HG02623 (cell line): ENCODE measurements around the gene CACNA2D3.

ENCODE experiments used
- ATAC-seq: cut with Tn5 transposase; IDR thresholded peaks from one replicate; pipeline ENCODE4 v1.9.1; 2021; ENCODE audit warnings: moderate library complexity; ENCODE audit not compliant: unreplicated experiment

The CACNA2D3 gene

DNA sequence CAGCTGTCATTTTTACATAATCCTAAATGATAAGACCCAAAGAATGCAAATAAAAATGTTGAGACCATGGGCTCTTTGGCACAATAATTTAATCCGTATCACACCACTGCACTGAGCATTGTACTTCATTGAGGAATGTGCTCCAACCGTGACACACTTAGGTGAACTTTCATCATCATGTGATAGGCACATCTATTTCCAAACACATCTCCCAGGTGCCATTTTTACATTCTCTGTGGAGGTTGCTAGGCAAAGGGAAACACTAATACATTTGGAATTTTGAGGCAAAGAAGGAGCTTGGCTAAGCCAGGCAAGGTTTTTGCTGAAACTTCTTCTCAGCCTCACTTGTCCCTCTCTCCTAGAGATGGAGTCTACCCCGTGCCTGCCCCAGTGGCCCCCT is 736.8 kb downstream of the CACNA2D3 start:
- ATAC-seq = no peak

DNA sequence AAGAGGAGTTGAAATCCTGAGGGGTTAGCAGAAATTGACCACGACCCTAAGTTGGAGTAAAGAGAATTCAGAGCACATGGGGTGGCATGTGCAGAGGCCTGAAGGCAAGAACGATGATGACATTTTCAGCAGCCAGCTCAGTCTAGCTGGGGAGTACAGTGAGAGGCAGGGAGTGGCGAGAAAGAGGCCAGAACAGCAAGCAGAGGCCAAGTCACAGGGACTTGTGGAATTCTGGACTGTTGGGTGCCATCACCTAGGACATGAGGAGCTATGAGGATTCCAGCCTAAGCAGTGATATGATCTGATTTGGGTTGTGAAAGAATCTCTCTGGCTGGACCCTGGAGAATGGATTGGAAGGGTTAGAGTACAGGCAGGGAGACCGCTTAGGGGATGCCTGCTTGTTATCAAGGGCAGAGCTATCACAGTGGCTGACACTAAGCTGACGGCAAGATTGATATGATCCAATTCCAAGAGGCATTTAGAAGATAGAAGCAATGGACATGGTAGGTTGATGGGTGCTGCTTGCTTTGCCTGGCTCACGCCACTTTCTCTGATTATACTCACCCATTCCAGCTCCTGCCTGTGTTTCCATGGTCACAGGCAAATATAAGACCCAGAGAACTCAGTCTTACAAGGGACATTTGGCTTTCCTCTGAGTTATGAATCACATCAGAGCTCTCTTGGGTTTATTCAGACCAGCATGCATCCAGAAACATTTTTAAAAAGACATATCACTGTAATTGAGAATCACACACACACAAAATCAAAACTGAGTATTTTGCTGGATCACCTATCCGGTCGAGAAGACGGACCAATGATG is 739.1 kb downstream of the CACNA2D3 start:
- no peak for ATAC-seq

DNA sequence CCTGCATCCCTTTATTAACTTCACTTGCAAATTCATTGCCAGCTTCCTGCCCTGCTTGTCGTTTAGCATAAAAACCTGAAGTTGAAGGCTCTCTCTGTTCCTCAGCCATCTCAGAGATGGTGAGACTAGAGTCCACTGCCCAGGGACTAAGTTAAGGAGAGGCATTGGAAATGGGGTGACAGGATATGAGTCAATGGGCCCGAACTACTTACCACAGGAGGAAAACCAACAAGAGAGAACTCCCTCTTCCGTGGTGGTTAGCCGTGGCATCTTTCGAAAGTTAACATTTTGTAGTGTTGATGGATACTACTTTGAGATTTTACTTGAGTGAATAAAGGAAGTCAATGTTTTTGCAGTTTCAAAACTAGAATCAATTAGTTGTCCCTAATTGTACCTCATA is 740.2 kb downstream of the CACNA2D3 start:
- no peak for ATAC-seq

DNA sequence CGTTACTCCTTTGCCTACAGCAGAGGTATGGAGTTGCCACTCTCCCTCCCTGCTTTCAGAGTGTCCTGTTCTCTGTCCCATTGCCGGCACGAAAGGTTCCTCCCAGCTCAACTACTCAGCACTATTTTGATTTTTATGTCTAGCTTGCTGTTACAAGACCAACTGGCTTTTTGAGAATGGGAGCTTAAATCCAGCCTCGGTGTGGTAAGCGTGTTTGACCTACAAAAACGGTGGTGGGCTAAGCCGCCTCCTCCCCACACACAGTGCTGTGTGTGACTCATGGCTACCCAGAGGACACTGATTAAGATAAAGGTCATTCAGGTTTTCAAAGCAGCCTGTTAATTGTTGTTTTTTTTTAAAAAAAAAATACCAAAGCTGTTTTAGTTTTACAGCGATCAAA is 741.0 kb downstream of the CACNA2D3 start:
- no peak for ATAC-seq

DNA sequence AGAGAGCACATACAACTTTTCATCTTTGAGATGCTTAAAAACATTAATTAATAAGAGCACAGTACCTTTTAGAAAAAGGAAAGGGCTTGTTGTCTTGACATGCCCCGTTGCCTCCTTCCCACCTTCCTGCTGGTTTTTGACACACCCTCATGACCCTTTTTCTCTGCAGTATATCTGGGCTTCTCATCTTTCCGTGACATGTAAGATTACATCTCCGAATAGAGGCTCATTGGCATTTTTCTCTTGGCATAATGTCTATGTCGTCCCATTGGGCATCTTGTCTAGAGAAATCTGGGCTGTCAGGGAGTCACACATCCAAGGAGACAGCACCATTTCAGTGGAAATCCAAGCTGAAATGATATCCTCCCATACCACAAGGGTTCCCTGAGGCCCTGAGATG is 741.4 kb downstream of the CACNA2D3 start:
- no peak for ATAC-seq

DNA sequence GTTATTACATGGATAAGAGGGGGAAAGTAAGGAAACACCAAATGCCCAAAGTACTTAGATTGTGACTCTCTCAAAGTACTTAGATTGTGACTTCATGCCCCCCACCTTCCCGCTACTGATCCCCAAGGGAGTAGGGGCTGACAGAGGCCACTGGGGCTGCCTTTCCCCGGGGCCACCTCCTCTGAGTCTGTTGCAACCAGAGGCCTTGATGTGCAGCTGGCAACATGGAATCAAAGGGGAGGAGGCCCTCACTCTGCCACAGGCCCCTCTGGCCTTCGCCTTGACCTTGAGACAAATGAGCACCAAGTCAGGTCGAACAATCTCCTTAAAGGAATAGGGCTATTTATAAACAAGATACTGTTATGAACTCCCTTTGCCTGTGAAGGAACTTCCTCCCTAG is 743.0 kb downstream of the CACNA2D3 start:
- ATAC-seq = no peak

DNA sequence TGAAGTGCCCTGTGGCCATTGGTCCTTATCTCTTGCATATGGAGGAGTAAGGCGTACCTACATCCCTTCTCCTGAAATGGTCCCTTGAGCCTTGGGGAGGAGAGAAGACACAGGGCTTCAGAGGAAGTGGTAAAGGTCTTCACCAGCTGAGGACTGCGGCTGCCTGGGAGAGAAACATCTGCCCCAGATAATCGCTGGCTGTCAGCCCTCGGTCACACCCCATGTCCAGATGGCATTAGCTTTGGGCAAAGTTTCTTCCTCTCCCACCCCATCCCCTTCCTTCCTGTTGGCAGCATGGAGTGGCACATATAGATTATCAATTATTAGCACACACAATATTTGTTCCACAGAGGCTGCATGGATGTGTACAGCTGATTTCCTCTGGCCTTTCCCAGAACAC is 743.9 kb downstream of the CACNA2D3 start:
- no peak for ATAC-seq

DNA sequence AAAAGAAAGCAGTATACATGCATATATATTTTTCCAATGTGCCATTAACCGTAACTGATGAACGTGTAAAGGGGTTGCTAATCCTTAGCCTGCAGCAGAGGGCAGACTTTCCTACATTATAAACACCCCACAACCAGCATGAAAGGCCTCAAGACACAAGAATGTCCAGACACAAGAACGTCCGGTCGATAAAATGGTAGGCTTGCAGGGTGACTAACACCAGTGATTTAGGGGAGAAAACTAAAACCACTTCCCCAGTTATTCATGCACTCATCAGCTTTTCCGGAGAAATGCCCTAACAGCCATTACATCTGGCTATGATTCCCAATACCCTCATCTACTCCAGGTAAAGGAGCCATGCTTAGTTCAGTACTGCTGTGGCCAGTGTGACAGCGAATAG is 748.1 kb downstream of the CACNA2D3 start:
- no peak for ATAC-seq

DNA sequence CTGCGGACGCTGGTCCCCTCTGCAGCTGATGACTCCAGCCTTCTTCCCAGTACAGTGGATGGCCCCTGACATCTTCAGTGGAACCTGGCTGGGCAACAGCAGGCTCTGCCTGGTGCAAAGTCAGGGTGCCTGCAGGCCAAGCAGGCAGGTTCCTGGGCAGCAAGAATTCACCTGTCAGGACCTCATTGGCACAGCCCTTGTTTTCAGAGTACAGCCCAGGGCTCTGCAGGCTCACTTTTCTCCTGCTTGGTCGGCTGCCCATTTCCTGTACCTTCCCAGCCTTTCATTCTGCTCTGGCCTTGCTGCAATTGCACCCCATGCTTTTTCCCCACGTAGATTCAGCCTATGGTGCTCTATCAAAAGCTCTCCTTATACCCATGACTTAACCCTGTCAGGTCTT is 749.5 kb downstream of the CACNA2D3 start:
- ATAC-seq = no peak

DNA sequence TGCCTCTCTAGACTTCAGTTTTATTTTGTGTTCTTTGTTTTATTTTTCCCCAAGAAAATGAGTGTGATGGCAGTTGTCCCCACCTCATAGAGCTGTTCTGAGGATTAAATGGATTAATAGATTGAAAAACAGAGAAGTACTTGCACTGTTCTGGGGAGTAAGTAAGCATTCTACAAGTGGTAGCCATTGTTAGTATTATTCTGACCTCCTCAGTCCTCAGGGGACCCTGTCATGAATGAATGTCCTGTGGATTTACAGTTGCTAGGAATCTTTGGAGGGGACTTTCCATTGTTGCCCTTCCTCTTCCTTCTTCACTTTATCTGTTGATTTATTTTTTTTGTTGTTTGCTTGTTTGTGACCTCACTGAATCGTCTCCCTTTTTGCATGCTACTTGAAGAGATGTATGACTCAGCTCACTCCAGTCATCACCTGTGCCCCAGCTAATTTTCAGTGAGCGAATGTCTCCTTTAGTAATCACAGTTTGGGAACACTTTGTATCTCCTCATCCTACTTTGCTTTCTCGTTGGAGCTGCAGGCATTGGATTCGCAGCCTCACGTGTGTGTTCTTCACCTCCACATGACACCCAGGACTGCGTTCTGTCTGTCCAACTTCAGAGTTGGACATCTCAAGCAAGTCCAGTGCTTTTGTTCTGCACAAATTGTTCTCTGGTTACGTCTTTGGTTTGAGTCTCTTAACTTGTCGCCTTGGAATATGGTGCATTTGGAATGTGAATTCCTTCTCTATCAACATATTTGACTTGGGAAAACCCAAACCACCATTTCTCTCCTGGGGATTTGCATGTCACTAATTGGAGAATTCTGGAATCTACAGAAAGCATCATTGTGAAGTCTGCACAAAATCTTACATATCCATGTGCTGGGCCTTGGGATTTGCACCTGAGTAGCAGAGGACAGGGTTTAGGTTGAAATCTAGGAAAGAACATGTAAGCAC is 751.0 kb downstream of the CACNA2D3 start:
- no peak for ATAC-seq

DNA sequence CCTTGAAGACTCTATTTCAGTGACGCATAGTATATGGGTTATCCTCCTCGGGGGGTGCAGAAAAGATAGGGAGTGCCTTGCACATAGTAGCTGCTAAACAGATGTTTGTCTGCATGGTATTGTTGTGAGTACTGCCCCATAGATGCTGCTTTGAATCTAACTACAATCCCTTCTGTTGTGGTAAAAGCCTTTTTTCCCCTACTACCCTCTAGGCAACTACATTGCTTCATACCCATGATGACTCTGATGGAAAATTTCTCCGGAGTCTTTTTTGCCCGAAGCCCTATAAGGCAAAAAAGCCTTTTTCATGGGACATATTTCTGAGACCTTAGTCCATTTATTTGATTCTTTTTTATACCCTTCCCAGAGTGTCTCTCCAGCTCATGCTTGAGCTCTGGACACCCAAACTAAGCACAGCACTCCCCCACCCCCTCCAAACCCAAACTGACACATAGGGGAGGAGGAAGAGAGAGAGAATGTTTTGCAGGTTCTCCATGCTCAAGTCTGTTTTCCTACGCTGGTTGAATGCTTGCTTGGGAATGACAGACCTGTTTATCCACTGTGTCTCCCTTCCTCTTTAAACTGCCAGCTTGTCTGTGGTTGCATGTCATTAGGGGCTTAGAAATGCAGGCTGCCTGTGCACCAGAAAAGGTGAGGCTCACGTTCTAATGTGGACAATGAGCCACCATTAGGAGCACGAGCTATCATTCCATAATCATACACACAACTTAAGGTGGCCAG is 752.6 kb downstream of the CACNA2D3 start:
- no peak for ATAC-seq

DNA sequence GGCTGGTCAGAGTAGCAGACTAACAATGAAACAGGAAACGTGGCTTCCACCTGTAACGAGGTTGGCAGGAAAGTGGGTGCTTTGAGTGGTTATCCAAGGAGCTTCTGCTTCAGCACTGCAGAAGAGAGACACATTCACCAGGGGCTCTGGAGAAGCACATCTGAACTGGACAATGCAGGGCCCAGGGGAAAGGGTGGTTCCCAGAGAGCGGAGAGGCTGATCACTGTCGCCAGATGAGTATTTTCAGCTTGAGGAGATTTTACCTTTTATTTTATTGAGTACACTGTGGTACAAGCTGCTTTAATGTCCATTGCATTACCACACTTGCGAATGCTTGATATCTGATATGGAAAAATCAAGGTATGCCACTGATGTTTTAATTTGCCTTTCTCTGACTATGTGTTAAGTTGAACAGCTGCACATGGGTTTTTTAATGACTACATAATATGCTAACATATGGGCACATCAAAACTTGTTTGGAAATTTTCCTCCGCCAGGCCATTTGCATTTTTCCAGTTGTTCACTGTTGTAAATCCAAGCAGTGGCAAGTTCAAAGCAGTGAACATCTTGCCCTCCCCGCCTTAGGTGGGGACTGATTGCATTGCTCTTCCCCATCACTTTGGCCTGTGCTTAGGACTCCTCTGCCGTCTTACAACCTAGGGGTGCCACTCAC is 753.4 kb downstream of the CACNA2D3 start:
- no peak for ATAC-seq

DNA sequence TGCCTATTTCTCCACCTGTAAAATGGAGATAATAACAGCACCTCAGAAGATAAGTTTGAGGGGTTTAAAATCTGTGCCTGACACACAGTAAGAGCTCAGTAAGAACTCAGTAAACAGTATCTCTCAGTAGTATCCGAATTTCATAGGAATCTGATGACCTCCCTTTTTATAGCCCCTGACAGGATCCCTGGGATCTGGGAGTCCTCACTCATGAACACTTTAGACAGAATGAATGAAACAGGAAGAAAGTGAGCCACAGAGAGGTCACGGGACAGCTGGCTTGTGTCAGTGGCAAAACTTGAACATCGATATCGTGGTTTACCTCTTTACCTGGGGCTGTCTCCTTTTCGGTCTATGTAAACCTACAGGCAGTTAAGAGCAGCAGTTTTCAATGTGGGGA is 754.3 kb downstream of the CACNA2D3 start:
- ATAC-seq = no peak

DNA sequence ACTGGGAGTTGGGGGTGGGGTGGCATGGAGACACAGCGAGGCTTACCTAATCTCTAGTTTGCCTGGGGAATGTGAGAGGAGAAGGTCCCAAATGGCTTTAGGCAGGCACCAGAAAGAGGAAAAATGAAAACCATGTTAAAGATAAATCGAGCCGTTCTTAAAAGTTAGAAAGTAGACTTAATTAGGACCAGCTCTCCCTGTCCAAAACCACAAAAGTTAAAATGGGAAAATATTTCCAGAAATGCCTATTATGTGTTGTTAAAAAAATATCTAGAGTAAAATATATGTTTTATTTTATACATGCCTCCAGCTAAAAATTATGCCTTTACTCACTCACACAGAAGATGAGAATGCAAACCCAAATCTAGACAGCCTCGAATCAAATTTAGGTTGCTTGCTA is 755.4 kb downstream of the CACNA2D3 start:
- no peak for ATAC-seq

DNA sequence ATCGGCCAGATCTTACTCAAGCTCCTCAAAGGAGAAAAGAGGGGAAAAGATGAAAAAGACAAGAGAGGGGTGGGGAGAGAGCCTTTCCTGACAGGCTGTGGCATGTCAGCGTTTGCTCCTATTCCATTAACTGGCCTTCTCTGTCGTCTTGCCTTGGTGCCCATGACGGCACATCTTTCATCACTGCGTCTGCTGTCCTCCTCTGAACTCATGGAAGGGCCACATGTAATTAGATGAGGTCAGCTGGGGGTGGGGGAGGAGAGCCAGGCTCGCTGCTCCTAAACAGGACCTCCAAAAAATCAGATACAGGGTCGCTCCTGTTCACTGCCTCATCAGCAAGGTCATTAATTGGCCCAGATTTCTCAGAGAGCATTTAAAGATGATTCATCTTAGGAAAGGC is 755.8 kb downstream of the CACNA2D3 start:
- no peak for ATAC-seq

DNA sequence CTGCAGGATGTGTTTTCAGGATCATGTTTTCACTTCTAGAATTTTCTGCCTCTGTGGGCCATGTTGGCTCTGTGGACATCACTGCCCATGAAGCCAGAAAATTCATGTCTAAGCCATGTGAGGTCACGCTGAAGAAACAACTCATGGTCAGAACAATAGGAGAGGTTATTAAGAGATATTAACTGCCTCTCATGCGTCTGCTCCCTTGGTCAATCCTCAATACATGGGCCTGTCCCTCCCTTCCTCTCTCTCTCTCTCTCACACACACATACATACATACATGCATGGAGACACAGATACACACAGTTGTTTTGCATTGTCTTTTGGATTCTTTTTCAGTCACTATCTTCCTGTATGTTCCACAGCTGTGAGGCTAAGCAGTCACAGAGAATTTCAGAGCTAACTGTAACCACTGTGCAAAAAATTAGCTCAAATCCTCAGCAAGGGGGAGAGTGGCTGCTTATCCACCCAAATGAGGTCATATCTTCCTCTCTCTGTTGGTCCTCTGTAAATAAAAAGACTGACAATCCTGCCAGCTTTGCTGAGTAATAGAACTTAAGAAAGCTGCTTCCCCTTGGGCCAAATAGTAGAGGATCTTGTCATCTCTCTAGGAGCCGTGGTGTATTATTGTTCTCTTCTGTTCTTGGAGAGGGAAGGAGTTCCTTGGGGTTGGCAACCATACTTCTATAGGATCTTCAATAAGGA is 759.9 kb downstream of the CACNA2D3 start:
- ATAC-seq = no peak

DNA sequence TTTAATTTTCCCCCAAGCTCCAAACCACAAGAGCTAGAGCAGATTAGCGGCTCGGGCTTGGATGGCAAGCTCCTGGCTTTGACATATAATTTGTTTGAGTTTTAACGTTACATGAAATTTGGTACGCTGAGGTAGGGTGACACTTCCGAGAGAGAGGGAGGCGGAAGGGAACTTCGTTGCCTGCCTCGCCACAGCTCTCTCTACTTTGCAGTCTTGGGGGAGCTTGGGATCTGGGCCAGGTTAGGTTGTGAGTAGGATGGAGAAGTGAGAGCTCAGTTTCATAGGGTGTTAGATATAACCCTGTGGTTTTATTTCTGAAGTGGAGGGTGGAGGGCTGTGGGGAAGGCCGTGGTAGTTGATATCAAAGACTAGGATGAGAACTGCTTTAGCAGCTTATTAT is 765.8 kb downstream of the CACNA2D3 start:
- ATAC-seq = no peak

DNA sequence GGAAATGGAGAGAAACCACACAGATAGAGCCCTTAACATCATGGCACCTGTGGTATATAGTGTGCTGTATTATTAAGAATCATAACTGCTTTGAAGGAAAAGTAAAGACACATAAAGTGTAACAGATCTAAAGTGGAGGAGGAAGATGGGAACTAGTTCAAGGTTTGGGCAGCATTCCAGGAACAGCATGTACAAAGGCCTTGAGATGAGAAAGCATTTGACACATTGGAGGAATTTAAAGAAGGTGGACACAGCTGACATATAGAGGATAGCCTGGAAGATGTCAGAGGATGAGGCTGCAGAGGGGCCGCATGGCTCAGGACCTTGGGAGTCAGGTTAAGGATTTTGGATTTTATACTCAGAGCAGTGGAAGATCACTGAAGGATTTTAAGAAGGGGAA is 766.5 kb downstream of the CACNA2D3 start:
- ATAC-seq = no peak

DNA sequence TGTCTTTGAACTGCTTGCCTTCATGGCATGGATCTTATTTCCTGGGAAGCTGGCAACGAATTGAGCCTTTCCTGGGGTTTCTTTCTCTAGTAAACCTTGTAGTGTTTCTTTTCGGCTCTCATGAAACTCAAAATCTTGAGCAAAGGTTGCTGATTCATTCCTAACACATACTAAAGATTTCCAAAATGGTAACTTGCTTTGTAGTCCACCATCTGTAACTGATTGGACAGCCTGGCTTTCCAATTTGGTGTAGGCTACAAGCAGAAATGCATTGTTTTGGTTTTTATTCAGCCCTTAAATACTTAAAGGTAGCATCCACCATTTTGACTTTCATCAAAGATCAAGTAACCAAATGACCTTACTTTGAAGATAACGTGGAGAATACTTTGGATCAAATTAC is 767.4 kb downstream of the CACNA2D3 start:
- ATAC-seq = no peak

DNA sequence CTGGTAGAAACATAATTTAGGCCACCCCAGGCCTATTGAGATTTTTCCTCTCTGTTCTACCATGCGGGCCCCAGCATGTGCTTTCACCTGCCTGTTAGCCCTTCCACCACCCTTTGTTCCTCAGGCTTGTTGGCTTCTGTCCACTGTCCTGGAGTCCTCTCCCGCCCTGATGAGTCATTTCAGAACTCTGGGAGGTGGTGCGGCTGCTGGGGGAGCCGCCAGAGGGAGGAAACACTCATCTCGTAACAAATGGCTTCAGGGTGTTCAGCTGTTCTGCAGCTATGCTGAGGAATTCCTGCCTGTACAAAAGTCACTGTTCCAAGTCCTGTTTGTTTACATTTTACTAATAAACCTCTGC is 769.2 kb downstream of the CACNA2D3 start:
- no peak for ATAC-seq
